COLO829 (cell line): ENCODE results near the gene ANTXR1.

Experiments
- DNase-seq: peaks from one replicate; pipeline ENCODE4 v3.0.0; 2012; ENCODE audit warnings: low spot score

Gene ANTXR1

DNA sequence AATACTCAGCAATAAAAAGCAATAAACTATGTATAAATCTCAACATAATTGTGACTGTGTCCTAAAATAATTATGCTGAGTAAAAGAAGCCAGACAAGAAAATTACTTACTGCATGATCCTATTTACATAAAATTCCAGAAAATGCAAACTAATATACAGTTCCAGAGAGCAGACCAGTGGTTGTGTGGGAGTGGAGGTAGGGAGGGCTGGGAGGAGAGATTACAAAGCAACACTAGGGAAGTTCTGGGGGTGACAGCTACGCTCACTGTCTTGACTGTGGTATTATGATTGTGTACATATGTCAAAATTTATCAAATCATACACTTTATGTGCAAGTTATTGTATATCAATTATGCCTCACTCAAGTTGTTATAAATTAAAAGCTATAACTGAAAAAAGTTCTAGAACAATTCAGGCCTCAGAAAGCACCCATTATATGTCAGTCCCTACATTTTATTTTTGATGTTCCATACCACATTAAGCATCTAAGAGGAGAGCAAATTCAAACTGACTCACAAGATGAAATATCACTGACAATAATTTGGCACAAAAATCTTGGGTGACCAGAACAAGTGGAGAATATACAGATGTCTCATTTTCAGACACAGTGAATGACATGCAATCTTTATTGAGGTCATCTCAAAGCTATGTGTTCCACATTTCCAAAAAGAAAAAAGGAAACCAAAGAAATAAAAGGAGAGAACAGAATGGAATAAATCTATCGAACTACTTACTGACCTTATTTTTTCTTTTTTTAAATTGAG, 85.1 kb downstream of the ANTXR1 start:
- DNase-seq, result no peak

DNA sequence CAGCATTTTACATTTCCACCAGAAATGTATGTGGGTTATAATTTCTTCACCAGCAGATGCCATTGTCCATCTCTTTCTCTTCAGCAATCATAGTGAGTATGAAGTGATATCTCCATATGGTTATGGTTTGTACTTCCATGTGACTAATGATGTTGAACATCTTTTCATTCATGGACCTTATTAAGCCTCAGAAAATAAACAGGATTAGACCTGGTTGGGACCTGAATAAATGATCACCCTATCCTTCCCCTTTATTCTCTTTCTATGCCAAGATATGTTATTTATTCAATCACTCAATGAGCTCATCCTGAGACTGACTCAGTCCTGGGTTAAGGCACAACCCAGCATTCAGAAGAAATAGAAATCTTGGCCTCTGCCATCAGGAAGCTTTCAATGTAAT, 86.6 kb downstream of the ANTXR1 start:
- no peak for DNase-seq

DNA sequence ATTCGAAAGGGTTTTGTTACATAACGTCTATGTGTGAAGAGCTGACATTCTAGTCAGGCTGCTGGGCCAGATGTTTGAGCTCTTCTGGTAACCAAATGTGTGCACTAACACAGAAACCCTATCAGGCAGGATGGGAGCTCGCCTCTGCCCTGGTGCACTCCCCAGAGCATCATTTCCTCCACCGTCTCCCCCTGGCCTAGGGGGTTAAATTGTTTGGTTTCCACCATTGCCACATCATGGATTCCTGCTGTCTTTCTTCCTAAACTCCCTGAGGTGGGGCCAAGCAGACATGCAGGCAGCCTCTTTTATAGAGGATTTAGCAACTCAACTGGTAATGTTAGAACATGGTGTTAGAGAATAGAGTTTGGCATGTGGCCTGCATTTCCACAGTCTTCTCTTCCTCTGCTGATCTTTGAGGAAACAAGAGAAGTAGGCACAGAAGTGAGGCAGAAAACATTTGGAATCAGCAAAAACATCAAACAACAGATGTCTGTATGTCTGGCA, 87.3 kb downstream of the ANTXR1 start:
- no peak for DNase-seq

DNA sequence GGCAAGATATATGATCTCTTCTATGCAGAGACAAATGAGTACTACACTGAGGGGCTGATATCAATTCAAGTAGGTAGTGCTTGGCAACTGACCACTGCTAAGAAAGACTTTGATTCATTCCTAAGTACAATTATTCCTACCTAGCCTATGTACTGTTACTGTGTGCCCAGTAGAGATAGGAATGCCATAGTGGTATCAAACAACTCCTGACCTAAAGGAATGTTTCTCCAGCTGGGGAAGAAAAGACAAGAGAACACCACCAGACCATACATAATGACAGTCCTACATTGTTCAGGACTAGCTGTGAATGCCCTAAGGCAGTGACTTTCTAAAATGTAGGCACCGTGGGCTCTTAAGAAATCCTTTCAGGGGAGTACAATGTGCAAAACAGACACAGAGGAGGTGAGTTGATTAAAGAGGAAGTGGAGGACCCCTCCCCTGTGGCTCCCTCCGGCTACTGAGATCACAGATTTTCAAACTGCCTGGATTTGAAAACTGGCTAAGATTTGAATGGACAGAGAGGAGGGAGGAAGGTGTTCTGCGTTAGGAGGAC, 89.1 kb downstream of the ANTXR1 start:
- DNase-seq, result no peak

DNA sequence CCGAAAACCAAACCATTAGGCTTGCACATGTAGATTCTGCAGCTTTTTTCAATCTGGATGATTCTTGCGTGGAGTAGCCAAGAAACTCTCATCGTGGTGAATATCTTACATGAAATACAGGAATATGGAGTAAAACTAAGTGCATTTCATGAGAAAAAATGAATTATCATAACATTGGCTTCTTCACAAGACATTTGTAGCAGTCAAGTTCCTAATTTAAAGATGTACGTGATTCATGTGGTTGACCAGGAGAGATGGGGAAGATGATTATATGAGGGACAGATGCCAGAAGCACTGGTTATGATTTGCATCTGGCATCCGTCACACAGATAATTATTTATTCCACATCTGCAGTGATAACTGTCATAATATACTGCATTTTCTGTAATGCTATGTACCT, 90.4 kb downstream of the ANTXR1 start:
- DNase-seq, result no peak

DNA sequence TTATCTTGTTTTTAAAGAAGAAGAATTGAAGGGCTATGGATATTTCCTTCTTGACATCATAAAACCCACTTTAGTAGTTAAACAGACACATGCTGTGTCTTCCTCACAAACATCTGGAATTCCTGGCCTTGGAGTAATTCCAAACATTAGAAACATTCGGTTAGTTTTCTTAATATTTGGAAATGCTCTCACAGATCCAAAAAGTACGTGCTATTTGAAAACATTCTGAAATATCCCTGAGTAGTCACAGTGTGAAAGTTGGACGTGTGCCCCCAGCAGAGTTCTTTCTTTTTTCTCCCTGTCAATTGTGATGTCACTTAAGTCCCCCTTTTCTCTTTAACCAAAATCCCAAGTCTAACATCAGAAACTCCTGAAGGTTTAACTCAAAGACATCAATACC, 91.3 kb downstream of the ANTXR1 start:
- DNase-seq, result no peak

DNA sequence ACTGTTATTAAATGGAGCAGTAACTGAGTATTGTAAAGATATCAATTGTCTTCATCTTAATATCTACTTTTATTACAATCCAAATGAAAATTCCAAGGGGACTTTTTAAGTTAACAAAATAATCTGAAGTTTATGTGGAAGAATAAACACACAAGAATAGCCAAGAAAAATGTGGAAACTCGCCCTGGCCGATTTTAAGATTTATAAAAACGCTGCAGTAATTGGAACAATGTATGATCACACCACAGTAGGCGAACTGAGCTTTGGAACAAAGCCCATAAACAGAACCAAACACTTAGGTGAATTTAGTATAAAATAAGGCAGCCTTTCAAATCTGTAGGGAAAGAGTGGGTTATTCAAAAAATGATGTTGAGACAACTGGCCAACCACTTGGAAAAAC, 96.3 kb downstream of the ANTXR1 start:
- no peak for DNase-seq

DNA sequence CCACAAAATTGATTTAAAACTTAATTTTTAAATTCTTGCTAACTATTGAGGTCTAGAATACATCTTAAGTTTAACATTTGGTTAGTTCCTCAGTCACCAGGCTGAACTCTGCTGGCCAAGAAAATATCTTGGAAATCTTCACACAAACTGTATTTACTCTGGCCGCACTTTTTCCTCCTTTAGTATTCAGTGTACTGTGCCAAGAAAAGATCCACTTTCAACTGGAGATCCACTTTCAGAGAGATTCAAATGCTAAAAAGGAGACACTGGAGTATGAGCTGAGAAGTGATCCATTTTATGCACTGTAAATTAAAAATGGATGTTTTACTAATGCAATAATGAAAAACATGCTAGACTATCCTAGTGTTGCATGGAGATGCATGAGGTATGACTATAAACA, 98.1 kb downstream of the ANTXR1 start:
- DNase-seq, result no peak

DNA sequence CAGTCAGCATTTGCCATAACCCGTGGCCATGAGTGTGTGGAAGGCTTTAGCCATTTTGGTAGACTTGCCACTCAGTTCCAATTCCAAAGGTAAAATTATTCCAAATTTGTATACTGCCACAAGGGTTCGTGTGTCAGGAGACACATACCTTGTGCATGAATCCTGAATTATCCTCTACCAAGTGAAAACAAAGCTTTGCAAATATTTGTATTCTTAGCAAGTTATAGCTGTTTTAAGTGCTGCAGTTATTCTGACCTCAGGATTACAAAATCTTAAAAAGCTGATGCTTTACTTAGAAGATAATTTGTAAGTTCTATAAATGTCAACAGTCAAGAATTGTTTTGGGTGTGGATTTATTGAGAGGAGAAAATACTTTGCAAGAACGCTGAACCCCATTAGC, 100.6 kb downstream of the ANTXR1 start:
- no peak for DNase-seq

DNA sequence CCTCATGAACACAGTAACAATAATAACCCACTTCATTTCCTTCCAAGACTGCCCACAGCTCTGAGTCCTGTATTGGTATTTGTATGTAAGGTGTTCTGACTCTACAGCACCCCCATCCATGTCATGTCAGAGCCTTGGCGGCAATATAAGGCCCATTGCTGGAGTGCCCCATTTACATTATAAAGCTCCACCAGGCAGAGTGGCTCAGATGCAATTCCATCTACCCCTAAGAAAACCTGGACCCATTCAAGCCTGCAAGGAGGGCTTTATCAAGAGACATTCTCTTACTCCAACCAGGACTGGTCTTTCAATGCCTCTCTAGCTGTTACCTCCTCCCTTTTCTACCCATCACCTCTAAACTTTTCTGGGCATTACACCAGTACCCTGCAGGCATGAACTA, 101.6 kb downstream of the ANTXR1 start:
- DNase-seq, result no peak

DNA sequence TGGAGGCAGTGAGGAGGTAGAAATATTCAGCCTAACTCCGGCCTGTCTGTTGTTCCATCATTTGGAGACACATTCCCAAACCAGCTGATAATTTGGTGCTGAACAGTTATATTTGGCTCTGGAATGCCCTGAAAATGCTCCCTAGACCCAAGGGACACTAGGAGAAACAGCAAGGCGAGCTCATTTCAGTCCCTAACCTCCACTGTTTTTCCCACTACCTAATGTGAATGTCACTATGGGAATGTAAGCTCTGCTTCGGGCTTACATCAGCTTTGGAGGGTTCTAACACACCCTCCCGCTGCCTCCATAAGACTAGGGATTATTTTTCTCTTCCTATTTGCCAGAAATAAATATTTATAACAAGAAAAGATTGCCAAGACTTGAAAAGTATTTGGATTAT, 103.5 kb downstream of the ANTXR1 start:
- no peak for DNase-seq

DNA sequence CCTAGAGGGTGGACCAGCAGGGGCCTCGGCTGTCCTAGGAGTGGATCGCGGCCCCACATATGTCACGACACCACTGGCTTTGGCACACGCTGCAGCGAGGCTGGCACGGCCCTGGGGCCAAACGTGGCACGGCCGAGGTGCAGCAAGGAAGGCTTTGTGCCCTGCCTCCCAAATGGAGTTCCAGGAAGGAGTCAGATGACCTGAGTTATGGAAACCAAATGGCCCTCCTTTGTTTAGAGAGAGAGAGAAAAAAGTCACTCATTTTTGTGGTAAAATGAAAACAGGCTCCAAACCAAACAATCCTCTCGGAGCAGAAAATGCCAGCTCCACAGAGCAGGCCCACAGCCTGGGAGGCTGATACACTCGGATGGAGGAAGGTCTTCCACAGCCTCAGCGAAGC, 105.6 kb downstream of the ANTXR1 start:
- no peak for DNase-seq

DNA sequence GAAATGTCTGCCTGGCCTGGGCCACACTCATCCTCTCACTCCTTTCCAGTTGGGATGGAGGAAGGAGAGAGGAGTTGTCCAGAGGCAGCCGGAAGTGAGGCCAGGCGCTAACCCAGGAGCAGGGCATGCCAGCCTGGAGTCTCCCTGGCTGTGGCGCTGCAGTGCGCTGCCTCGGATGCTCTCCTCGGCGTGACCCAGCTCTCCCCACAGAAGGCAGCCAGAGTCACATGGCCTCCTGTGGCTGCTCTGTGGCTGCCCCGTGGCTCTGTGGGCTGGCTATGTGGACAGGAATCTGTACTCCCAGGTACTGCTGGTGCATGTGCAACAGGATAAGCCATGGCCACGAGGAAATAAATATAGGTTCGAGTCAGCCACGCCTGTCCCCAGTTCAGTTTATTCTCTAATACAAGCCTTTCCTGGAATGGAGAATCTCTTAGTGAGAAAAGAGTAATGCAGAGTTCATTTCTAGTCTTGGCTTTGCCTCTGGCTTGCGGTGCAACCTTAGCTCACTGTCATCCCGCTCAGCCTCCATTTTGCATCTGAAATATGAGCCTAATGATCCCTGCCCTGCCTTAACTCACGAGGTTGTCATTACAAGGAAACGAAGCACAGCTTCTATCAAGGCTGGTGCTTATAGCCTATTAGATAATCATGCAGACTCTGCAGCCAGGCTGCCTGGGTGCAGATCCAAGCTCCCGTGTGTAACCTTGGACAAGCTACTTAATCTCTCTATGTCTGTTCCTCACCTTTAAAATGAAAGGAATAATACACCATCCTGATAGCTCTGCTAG, 106.3 kb downstream of the ANTXR1 start:
- no peak for DNase-seq

DNA sequence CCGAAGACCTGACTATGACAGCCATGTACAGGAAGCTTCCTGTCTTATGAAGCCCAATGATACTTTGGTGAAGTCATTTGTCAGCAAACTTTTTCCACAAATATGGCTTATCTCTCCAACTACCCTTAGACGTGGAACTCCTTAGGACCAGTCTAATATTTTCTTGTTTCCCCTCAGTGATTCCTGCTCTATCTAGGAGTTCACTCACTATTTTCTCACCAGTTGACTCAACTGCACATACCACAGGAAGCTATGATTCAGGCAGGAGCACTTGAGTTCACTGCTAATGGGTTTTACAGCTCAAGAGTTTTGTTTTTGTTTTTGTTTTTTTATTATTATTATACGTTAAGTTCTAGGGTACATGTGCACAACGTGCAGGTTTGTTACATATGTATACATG, 109.3 kb downstream of the ANTXR1 start:
- DNase-seq, result no peak

DNA sequence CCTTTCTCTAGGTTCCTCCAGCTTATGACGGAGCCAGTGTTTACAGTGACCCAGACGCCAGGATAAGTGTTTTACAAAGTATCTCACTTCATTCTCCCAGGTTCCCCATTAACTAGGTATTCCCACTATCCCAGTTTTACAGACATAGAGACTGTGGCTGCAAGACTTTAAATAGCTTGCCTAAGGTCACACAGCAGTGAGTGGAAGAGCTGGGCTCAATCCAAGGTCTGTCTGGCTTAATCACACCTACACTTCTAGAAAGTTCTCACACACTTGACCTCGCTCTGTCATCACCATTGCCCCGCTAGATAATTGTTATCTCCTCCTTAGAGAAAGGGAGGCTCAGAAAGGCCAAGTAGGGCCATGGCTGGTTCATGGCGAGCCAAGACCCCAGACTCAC, 110.2 kb downstream of the ANTXR1 start:
- no peak for DNase-seq

DNA sequence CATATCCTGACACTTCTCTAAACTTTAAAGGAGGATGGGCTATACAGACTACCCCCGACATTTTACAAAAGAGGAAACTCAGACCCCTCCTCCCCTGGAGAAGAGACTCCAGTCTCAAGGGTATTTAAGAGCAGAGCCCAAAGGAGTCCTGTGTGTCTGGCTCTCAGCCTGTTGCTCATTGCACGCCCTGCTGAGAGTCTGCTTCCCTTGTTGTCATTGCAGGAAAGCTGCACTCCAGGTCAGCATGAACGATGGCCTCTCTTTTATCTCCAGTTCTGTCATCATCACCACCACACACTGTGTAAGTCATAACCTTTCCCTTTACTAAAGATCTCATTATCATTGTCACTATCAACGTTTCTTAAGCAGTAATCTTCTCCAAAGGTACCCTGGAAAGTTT, 111.4 kb downstream of the ANTXR1 start:
- no peak for DNase-seq

DNA sequence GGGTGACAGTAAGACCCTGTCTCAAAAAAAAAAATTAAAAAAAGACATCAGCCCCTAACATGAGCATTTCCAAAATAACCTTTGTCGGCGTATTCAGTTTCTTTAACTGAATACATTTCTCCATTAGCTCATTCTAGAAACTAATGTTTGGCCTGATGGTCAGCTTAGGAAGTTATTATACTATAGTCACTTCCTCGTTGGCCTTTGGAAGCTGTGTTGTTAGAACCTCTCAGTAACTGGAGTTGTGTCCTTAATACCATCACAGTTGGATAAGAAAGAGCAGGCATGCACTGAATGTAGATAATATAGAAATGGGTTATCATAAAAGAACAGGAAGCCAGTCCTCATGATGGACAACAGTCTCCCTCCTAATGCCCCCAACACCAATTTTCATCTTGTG, 112.8 kb downstream of the ANTXR1 start:
- no peak for DNase-seq

DNA sequence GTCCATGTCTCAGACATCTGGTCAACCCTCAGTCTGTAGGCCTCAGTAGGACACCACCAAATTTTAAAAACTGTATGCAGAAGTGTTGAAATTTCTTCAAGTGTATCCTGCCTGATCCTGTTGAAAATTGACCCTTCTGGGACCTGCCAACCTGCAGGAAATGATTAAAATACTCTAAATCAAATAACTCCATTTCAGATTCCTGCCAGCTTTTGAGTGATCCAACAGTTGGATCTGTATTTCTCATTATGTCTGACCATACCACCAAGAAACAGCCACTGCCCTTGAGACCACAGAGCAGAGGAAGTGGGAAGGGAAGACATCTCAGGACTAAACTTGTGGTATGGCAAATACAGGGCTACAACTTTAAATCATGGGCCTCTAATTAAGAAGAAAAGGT, 113.4 kb downstream of the ANTXR1 start:
- no peak for DNase-seq

DNA sequence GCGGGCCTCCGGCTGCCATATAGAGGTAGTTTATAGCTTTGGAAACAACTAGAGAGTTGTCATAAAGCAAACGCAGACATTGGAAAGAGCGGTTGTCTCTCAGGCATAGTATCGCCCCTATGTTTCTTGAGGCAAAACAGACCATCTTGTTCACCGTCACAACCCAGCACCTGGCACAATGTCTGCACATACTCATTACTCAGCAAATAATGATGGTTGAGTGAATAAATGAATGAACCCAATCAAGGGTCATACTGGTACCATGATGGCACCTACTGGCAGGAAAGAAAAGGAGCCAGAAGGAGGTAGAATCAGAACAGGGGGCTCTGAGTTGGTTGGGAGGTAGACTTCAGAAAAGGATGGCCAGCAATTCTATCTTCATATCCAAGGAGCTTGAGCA, 118.5 kb downstream of the ANTXR1 start:
- DNase-seq, result no peak

DNA sequence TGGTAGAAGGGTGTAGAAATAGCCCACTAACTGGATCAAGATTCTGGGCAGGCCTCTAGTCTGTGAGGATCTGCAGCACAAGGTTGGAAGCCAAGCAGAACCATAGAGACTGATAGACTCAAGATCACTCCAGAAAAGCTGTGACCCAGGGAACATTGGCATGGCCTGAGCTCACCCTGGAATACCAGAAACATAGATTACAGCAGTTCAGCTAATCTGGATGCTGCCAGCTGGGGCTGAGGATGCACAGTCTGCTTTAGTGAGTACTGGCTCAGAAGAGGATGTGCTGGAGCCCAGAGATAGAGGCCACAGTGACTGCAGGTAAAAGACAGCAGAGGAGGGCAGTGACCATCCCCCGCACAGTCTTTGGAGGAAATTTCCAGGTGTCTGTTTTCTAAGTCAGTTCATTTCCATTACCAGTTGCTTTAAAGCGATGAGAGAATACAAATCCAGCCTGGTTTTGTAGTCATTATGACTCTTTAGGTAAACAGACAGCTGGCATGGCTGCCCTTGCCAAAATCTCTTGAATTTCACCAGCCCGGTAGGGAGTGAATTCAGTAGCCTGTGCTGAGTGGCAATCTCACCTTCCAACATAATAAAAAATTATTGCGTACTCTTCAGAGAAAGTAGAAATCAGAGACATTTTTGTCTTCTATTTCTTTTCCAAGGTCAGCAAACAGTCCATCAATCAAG, 119.2 kb downstream of the ANTXR1 start:
- no peak for DNase-seq

DNA sequence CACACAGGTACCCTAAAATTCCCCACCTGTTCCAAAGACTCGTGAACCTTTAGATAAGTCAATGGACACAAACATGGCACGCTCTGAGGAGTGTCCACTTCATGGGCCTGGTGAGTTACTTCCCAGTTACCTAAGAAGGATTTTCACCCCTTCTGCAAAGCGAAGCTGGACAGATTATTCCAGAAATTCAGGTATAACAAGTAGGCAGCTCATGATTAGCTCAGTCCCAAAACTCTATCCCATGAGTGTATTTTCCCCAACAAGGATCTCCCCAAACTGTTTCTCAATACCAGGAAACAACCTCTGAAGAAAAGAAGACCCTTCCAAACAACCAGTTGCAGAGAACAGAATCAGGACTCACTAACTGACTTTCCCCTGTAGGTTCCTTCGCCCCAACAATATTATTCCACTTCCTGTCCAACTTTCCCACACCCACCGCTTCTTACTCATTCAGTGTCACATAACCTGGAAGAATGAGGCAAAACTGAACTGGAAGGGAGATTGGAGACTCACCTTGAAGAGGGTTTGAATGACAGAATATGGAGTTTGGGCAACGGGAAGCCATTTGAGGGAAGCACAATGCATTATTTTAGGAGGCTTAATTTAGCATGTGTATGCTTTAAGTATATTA, 120.1 kb downstream of the ANTXR1 start:
- DNase-seq, result no peak

DNA sequence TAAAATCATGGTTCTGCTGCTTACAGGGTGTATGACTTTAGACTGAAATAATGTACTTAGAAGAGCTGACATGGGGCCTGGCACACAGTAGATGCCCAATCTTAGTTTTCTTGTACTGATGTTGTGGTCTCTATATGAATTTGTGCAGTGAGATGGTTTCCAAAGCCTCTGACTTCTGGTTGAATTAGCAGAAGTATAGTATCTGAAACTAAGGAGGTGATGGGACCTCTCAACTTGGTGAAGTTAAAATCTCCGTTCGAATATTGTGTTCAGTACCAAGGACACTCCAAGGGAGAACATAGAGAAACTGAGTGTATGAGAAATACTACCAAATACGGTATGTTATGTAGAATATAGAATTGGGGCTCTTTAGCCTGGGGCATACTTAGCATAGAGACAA, 120.9 kb downstream of the ANTXR1 start:
- DNase-seq, result no peak
